ENCODE results near the gene RPL13A.
"Not testable (repeated sequence)": the region's sequence is repeated elsewhere in the genome, so short reads cannot be mapped to it uniquely, and the experiment has no call there.

RPL13A gene

GRCh38 chr19:49468199-49468598, 19.2 kb upstream of the RPL13A start:
- DNase-seq (ENCODE audit: low read depth): no peak
- TF ChIP-seq CTCF (conservative IDR thresholded peaks at IDR 0.05; ENCODE audit: low read depth, low read length): no peak
- no peak overlapping the region for H3K4me3 ChIP-seq (ENCODE audit: low read length)

GRCh38 chr19:49468746-49469447, 18.5 kb upstream of the RPL13A start:
- DNase-seq (ENCODE audit: low read depth): no peak
- H3K4me3 ChIP-seq (ENCODE audit: low read length): no peak overlapping the region

GRCh38 chr19:49469828-49470614, 17.4 kb upstream of the RPL13A start:
- H3K4me3 ChIP-seq (ENCODE audit: low read length): no peak overlapping the region
- DNase-seq (ENCODE audit: low read depth): no peak
- no peak for TF ChIP-seq CTCF (conservative IDR thresholded peaks at IDR 0.05; ENCODE audit: low read depth, low read length)

More at GRCh38 chr19:49468746-49469447, 18.5 kb upstream of the RPL13A start:
- no peak for TF ChIP-seq CTCF (conservative IDR thresholded peaks at IDR 0.05; ENCODE audit: low read depth, low read length)

- no peak for TF ChIP-seq CTCF (conservative IDR thresholded peaks at IDR 0.05; ENCODE audit: low read depth, low read length)
- no peak overlapping the region for H3K4me3 ChIP-seq (ENCODE audit: low read length)
- no peak for DNase-seq (ENCODE audit: low read depth)
These were observed 16.8 kb upstream of the RPL13A start for GRCh38 chr19:49470615-49470978.

GRCh38 chr19:49472936-49473335, 14.5 kb upstream of the RPL13A start:
- no peak overlapping the region for H3K4me3 ChIP-seq (ENCODE audit: low read length)
- no peak for TF ChIP-seq CTCF (conservative IDR thresholded peaks at IDR 0.05; ENCODE audit: low read depth, low read length)
- no peak for DNase-seq (ENCODE audit: low read depth)

- DNase-seq (ENCODE audit: low read depth); H3K4me3 ChIP-seq (ENCODE audit: low read length): not testable (repeated sequence)
These were observed 13.9 kb upstream of the RPL13A start for GRCh38 chr19:49473501-49473867.

- no peak for DNase-seq (ENCODE audit: low read depth)
- TF ChIP-seq CTCF (conservative IDR thresholded peaks at IDR 0.05; ENCODE audit: low read depth, low read length): peak; percentile 93
- H3K4me3 ChIP-seq (ENCODE audit: low read length): peak within 1 kb of the TSS; percentile 48
These were observed 13.4 kb upstream of the RPL13A start, which contains the start of gene FLT3LG for GRCh38 chr19:49473868-49474541. Gene FLT3LG, plus strand, starts transcription at chr19:49474215. Its CDS starts 425 bp downstream, at chr19:49474640.
